Vagina (tissue), 2 donors: ENCODE measurements around the gene HOXA5.

Experiments used
- CTCF ChIP-seq, 3 experiments: fragments of 450-650 bp in 2 of 3; fragments of 200-600 bp in 1 of 3; sonication (generic) in 1 of 3; IDR thresholded peaks; one replicate each; pipeline ENCODE4 v1.5.1; 2017 to 2019; ENCODE audit warnings: antibody characterized with exemption in 3 of 3, mild to moderate bottlenecking in 2 of 3, moderate library complexity in 2 of 3
- POLR2A ChIP-seq, 2 donors: fragments of 450-650 bp; IDR thresholded peaks; one replicate each; pipeline ENCODE4 v1.6.1; 2017; ENCODE audit warnings: antibody characterized with exemption in 2 of 2, mild to moderate bottlenecking in 2 of 2, moderate library complexity in 2 of 2

DNA sequence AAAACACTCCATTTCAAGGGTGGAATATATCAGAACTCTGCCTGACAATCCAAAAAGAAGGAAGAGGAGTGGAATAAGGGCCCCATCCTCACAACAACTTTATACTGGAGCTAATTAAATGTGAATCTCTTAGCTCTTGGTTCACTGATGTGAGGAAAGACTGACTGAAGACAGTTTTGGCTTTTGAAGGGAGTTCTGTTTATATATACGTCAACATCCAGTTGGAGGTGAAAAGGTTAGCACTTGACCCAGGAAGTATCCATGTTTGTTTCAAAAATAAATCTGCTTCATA lies 50.7 kb downstream of the HOXA5 start:
- no peak for TF ChIP-seq POLR2A (IDR thresholded peaks at IDR 0.05)
- TF ChIP-seq CTCF (IDR thresholded peaks at IDR 0.05): no peak
